Forelimb muscle (tissue), 1 donor: ENCODE results near the gene ACD. TPM values are rescaled to one million over a fixed set of nuclear protein-coding genes. Genes with fewer than 3 reads are reported as not detected.

Experiments used
- DNase-seq: peaks from one replicate; pipeline ENCODE4 v3.0.0-alpha.2; 2013; ENCODE audit warnings: low read depth
- polyA plus RNA-seq: library from polyadenylated mRNA; unstranded; fragments of 120-200 nt; gene quantifications from one replicate; pipeline ENCODE4 v1.2.1, GENCODE V29; 2013; ENCODE audit not compliant: insufficient read length

The ACD gene
- polyA plus RNA-seq, 1 donor, result 14.3 TPM

- DNase-seq, result no peak
Observed at GRCh38 chr16:67661886-67662652, 2.0 kb upstream of the ACD start.

- no peak for DNase-seq
Observed at GRCh38 chr16:67661101-67661761, 1.2 kb upstream of the ACD start.

- DNase-seq, result peak; percentile 95
Observed at GRCh38 chr16:67660564-67661028, 536 bp upstream of the ACD start, which contains the start of gene PARD6A. TSS of gene PARD6A (plus strand) at chr16:67660960. CDS start at chr16:67661039, 79 bp downstream.

GRCh38 chr16:67658849-67659674 is 998 bp downstream of the ACD start:
- DNase-seq, result no peak

DNA sequence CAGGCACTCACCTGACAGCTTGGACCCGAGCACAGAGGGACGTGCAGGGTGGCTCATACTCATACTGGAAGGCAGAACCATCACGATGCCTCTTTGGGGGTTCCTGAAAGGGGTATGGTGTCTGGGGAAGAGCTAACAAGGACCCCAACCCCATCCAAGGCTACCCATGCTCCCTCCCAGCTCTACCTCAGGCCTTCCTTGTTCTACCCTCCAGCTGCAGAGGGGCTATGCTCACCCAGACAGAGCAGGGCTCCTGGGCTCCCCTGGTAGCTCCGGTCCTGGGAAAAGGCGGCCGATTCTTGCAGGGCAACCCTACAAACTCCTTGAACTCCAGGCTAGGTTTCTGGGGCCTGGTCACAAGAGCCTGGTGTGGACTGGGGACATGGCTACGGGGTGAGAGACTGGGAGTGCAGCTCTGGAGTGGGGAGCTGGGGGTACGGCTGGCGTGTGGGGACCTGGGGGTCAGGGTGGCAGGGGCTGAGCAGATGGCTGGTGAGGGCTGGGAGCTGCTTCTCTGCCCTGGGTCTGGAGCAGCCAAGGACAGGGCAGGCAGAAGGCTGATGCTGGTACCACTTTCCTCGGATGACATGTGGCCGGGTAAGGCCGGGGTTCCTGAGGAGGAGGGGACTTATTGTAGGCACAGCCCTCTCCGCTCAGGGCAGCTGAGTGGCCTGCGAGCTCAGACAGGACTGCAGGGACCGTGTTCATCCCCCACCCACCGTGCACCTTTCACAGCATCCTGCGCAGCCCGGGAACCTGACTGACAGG is 2.1 kb downstream of the ACD start:
- DNase-seq, result no peak

- no peak for DNase-seq
Observed at GRCh38 chr16:67657017-67657608, 2.9 kb downstream of the ACD start.

- DNase-seq, result no peak
Observed at GRCh38 chr16:67656344-67657016, 3.6 kb downstream of the ACD start.

DNA sequence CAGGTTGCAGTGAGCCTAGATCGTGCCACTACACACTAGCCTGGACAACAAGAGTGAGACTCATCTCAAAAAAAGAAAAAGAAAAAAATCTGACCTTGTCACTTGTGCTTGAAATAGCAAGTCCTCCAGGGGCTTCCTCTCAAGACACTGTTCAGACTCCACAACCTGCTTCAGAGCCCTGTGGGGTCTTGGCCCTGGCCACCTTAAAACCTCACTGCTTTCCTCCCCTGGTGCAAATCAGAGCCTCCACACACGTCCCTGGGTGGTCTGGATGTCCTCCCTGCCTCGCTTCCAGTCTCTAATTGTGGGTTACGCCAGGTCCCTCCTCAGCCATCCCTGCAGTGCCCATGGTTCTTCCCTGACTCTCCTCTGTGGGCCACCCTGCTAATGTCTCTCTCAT is 4.7 kb downstream of the ACD start:
- no peak for DNase-seq

GRCh38 chr16:67654403-67654911 is 5.6 kb downstream of the ACD start:
- DNase-seq, result no peak

- no peak for DNase-seq
Observed at GRCh38 chr16:67653789-67654402, 6.2 kb downstream of the ACD start.

- DNase-seq, result no peak
Observed at GRCh38 chr16:67653128-67653788, 6.8 kb downstream of the ACD start.

DNA sequence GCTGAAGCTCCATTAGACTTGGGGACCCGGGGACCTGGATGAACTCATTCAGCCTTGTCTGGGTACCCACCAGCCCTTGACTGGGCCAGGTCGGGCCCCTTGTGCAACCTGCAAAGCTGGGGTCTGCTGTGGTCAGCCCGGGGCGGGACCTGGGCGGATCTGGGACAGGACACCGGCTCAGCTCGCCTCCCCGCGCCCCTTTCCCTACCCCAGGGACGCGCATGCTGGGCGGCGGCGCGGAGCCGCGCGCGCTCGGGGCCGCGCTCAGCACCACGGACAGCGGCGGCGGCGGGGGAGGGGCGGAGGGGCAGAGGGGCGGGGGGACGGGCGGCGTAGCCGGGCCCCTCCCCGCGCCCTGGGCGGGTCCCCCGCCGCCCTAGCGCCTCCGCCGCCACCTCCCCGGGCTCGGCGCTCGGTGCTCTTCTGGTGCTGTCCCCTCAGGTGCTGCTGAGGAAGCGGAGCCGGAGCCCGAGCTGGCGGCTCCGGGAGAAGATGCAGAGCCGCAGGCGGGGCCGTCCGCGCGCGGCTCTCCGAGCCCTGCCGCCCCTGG is 7.4 kb downstream of the ACD start:
- DNase-seq, result no peak

GRCh38 chr16:67651847-67652246 is 8.2 kb downstream of the ACD start:
- no peak for DNase-seq

DNA sequence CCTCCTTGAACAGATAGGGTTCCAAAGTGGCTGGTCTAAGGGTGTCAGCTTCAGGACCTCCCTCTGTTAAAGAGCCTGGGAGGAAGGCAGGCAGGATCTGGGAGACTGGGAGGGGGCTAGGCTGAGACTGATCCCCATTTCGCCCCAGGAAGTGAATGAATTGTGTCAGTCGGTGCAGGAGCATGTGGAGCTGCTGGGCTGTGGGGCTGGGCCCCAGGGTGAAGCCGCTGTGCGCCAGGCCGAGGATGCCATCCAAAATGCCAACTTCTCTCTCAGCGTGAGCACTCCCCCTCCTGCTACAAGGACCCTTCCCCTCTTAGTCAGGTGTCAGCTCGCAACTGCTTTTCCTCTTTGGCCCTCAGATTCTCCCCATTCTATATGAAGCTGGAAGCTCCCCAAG is 9.0 kb downstream of the ACD start:
- DNase-seq, result no peak

DNA sequence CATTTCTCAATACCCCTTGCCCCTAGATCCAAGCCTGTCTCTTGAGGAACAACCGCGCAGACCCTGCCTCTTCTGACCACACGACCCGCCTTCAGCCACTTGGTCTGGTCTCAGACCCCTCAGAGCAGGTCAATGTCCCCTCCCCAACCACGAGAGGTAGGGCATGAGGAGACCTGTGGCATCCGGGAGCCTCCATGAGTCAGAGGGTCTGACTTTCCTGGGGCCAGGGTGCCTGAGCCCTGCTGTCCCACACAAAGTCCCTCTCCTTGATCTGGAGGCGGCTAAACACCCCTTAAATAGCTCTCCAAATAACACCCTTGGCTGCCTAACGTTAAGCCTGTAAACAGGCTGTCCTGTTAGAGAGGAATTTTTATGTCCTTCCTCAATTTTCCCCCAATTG is 10.0 kb downstream of the ACD start:
- DNase-seq, result no peak

DNA sequence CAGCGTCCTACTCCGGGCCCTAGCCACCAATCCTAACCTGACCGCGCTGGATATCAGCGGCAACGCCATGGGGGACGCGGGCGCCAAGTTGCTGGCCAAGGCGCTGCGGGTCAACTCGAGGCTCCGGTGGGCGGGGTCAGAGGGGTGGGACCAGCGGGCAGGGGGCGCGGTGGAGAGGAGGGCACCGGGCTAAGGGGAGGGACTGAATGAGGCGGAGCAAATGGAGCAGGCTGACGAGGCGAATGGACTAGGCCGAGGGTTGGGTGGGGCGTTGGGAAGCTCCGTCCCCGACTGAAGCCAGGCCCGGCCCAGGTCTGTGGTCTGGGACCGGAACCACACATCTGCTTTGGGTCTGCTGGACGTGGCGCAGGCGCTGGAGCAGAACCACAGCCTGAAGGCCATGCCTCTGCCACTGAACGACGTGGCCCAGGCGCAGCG is 10.5 kb downstream of the ACD start:
- DNase-seq, result no peak

- no peak for DNase-seq
Observed at GRCh38 chr16:67648764-67649407, 11.2 kb downstream of the ACD start.

GRCh38 chr16:67648088-67648763 is 11.8 kb downstream of the ACD start:
- DNase-seq, result no peak
